Body of pancreas (tissue), 4 donors: ENCODE data around the gene ROBO2. TPM values are rescaled to one million over a fixed set of nuclear protein-coding genes. Genes with fewer than 3 reads are reported as not detected.

ENCODE experiments used
- ATAC-seq: fragments of 150-250 bp; one replicate; pipeline ENCODE4 v1.9.1; 2016
- DNase-seq, 4 donors: peaks; one replicate each; pipeline ENCODE4 v3.0.0-alpha.2; 2019
- H3K27ac ChIP-seq, 4 donors: fragments of 200-600 bp; sonication (generic); 1 replicate in 3 of 4; 2 replicates in 1 of 4; pipeline versions ENCODE4 v1.5.1 to v1.6.1; 2016 to 2019; ENCODE audit warnings: mild to moderate bottlenecking in 1 of 4, mixed read lengths in 1 of 4, moderate library complexity in 1 of 4
- H3K27me3 ChIP-seq, 2 donors: fragments of 200-600 bp; sonication (generic); one replicate each; pipeline ENCODE4 v1.6.0; 2016; ENCODE audit warnings: mild to moderate bottlenecking in 1 of 2
- H3K36me3 ChIP-seq, 2 donors: fragments of 200-600 bp; sonication (generic); replicated peaks in 1 of 2; 2 replicates each; pipeline ENCODE4 v1.5.1; 2016; ENCODE audit warnings: low read depth in 2 of 2; ENCODE audit not compliant: insufficient read depth in 1 of 2
- H3K4me1 ChIP-seq: fragments of 200-600 bp; sonication (generic); one replicate; pipeline ENCODE4 v1.6.0; 2016
- H3K4me3 ChIP-seq, 2 donors: fragments of 200-600 bp; sonication (generic); 1 replicate in 1 of 2; 2 replicates in 1 of 2; pipeline ENCODE4 v1.5.1; 2016 to 2019
- H3K9me3 ChIP-seq, 3 donors: fragments of 200-600 bp; sonication (generic); 1 replicate in 2 of 3; 2 replicates in 1 of 3; pipeline ENCODE4 v1.5.1; 2016
- POLR2A ChIP-seq, 3 donors: fragments of 450-650 bp; IDR thresholded peaks; one replicate each; pipeline ENCODE4 v1.6.1; 2016; ENCODE audit warnings: antibody characterized with exemption in 3 of 3, mild to moderate bottlenecking in 2 of 3
- WGBS, 2 donors: methylation state at CpG; one replicate each; pipeline ENCODE4 v1.1.5; 2017; 5-methylcytosine and 5-hydroxymethylcytosine counted together
- intact Hi-C: fragments of 100-400 bp; cut with DNase I; formaldehyde crosslinking; loops from one replicate; pipeline ENCODE4 v1.15.1; 2023
- total RNA-seq, 2 donors: library from RNA; depleted of rRNA; stranded (reverse); fragments of >200 nt; gene quantifications; one replicate each; pipeline ENCODE4 v1.1.0, GENCODE V29; 2016
- TF ChIP-seq, protein P1 (sequence below), 7 experiments: fragments of 450-650 bp in 4 of 7; fragments of 200-600 bp in 3 of 7; sonication (generic) in 3 of 7; IDR thresholded peaks; one replicate each; pipeline ENCODE4 v1.5.1; 2016 to 2019; ENCODE audit warnings: antibody characterized with exemption in 7 of 7

The ROBO2 gene
- total RNA-seq, 2 donors from 2014 or later, result 1.3 to 3.0 TPM

DNA sequence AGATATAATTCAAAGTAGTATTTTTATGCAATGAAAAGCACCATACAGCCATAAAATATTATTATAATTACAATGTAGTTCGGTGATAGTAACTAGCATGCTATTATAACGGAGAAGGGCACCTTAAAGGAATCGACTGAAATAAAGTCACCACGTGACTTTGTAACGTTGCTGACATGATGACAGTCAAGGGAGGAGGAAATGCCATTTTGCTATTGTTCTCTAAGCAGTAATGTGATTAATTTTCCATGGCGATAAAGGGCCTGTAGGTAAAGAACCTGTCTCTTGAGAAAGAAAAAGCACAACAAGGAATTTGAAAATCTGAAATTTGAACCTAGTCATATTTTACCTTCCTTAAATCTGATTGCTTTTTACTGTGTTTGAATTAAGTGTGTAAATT, 526.2 kb downstream of the ROBO2 start:
- H3K4me3 ChIP-seq, result no peak overlapping the region
- H3K36me3 ChIP-seq, result no peaks in the 10 kb centered on the region
- no peak for ATAC-seq
- intact Hi-C loops, result no loop called here
- H3K4me1 ChIP-seq, result no peaks in the 10 kb centered on the region
- no peak for TF ChIP-seq POLR2A (IDR thresholded peaks at IDR 0.05)
- TF ChIP-seq, protein P1, sequence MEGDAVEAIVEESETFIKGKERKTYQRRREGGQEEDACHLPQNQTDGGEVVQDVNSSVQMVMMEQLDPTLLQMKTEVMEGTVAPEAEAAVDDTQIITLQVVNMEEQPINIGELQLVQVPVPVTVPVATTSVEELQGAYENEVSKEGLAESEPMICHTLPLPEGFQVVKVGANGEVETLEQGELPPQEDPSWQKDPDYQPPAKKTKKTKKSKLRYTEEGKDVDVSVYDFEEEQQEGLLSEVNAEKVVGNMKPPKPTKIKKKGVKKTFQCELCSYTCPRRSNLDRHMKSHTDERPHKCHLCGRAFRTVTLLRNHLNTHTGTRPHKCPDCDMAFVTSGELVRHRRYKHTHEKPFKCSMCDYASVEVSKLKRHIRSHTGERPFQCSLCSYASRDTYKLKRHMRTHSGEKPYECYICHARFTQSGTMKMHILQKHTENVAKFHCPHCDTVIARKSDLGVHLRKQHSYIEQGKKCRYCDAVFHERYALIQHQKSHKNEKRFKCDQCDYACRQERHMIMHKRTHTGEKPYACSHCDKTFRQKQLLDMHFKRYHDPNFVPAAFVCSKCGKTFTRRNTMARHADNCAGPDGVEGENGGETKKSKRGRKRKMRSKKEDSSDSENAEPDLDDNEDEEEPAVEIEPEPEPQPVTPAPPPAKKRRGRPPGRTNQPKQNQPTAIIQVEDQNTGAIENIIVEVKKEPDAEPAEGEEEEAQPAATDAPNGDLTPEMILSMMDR (IDR thresholded peaks at IDR 0.05), result no peak
- no peak for DNase-seq
- no peak overlapping the region for H3K27ac ChIP-seq
- 69 to 70% methylated on average over 6 of the region's 6 CpGs for WGBS, 2 donors
- H3K27me3 ChIP-seq, result no peaks in the 10 kb centered on the region
- no peaks in the 10 kb centered on the region for H3K9me3 ChIP-seq

DNA sequence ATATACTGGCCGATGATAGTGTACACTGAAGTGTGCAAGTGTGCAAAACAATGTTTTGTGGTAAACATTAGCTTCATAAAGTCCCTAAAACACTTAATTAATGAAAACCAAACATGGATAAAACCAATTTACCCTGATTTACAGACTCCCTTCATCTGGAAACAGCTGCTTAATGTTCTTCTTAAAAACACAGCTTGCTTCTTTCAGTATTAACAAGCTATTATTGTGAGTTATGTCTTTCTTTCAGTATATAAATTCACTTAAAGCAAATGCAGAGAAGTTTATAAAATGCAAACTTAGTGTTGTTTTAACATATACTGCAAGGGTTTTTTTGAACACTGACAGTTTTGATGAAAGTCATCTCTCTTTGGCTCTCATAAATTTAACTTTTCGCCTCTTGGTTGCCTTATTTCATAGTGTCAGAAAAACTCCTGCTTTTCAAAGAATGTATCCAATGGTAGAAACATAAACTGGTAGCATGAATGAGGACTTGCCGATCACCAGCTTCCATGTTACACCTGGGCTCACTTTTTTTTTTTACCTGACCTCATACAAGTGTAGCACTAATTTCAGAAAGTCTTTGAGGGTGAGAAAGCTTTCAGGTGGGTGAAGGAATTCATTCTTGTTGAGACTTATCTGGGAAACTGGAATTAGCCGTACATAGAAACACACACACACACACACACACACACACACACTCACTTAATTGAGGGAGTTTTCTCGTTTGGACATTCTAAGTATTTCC, 532.2 kb downstream of the ROBO2 start:
- H3K4me1 ChIP-seq, result no peaks in the 10 kb centered on the region
- H3K9me3 ChIP-seq, result no peaks in the 10 kb centered on the region
- TF ChIP-seq, protein P1 (IDR thresholded peaks at IDR 0.05), result no peak
- TF ChIP-seq POLR2A (IDR thresholded peaks at IDR 0.05), result no peak
- H3K4me3 ChIP-seq, result no peak overlapping the region
- no peaks in the 10 kb centered on the region for H3K27me3 ChIP-seq
- ATAC-seq (no peak), DNase-seq (no peak)
- H3K27ac ChIP-seq, result no peak overlapping the region
- 47 to 48% methylated on average over 5 of the region's 5 CpGs for WGBS, 2 donors
- intact Hi-C loops, result no loop called here
- H3K36me3 ChIP-seq, result no peaks in the 10 kb centered on the region

DNA sequence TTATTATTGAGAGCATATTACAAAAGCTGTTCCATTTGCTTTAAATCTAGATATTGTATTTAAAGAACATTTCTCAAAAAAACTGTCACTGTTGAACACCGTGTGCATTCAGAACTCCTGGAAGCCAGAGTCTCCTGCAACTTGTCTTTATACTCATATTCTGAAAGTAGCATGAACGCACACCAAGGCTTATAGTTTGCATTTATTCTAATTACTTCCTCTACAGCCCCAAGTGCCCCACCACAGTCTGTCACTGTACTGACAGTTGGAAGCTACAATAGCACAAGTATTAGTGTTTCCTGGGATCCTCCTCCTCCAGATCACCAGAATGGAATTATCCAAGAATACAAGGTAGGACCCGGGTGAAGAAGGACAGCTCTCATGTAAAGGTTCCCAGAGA, 537.4 kb downstream of the ROBO2 start:
- TF ChIP-seq, protein P1 (IDR thresholded peaks at IDR 0.05), result no peak
- no peak for TF ChIP-seq POLR2A (IDR thresholded peaks at IDR 0.05)
- DNase-seq (no peak), ATAC-seq (no peak)
- Histone ChIP-seq H3K27ac (no peak overlapping the region), H3K36me3 (no peaks in the 10 kb centered on the region), H3K4me1 (no peaks in the 10 kb centered on the region), H3K9me3 (no peaks in the 10 kb centered on the region), H3K27me3 (no peaks in the 10 kb centered on the region), H3K4me3 (no peak overlapping the region)
- WGBS, 2 donors, result 45 to 55% methylated on average over 3 of the region's 3 CpGs
- intact Hi-C loops, result no loop called here

DNA sequence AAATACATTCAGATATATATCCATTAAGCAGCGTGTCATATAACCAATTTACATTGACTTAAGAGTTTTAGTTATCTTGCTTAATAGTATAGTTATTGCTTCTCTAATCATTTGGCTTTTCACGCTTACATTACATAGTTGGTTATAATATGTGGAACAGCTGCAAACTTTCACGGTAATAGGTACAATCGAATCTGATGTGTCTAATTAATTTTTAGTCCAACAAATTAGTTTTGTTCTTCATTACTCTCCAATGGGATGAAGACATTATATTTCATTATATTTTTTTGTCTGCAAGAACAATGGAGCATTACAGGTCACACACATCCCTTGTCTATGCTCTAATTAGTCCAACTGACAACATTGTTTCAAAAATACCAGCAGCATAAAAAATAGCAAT, 546.3 kb downstream of the ROBO2 start:
- DNase-seq (no peak), ATAC-seq (no peak)
- Histone ChIP-seq H3K27me3 (no peaks in the 10 kb centered on the region), H3K36me3 (no peaks in the 10 kb centered on the region), H3K27ac (no peak overlapping the region), H3K4me3 (no peak overlapping the region), H3K4me1 (no peaks in the 10 kb centered on the region), H3K9me3 (no peaks in the 10 kb centered on the region)
- intact Hi-C loops, result no loop called here
- WGBS, 2 donors, result 67 to 68% methylated on average over 4 of the region's 4 CpGs
- no peak for TF ChIP-seq POLR2A (IDR thresholded peaks at IDR 0.05)
- TF ChIP-seq, protein P1 (IDR thresholded peaks at IDR 0.05), result no peak

DNA sequence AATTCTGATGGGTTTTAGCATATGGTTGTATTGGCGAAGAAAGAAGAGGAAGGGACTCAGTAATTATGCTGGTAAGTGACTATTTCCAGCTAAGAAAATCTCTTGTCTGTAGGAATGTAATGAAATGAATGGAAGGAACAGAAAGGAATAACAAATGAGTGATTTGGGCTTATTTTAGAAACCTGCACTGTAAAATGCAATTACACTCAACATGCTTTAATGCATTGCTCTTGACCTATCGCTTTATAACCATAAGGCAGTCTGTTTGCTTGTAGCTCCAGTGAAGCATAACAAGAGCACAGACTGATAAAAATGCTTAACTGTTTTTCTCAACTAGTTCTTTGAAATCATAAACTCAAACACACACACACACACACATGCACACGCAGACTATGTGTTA, 549.0 kb downstream of the ROBO2 start:
- H3K4me1 ChIP-seq, result no peaks in the 10 kb centered on the region
- no peaks in the 10 kb centered on the region for H3K27me3 ChIP-seq
- WGBS, 2 donors, result 66 to 75% methylated on average over 3 of the region's 3 CpGs
- no peak for ATAC-seq
- H3K27ac ChIP-seq, result no peak overlapping the region
- no peaks in the 10 kb centered on the region for H3K9me3 ChIP-seq
- no peak for DNase-seq
- TF ChIP-seq, protein P1 (IDR thresholded peaks at IDR 0.05), result no peak
- no peak for TF ChIP-seq POLR2A (IDR thresholded peaks at IDR 0.05)
- no peak overlapping the region for H3K4me3 ChIP-seq
- no peaks in the 10 kb centered on the region for H3K36me3 ChIP-seq
- intact Hi-C loops, result no loop called here
